IMR-90 (cell line): ENCODE results near the gene RIN1. TPM values are rescaled to one million over a fixed set of nuclear protein-coding genes. Genes with fewer than 3 reads are reported as not detected.

ENCODE experiments used
- ATAC-seq: fragments of 200-7000 bp; cut with Tn5 transposase; 2 replicates; pipeline ENCODE4 v1.9.1; 2020; ENCODE audit warnings: low read depth, mild to moderate bottlenecking, moderate library complexity
- BruUV-seq: library from RNA; stranded (reverse); fragments of 400-500 nt; replicated peaks from 2 replicates; lab custom pipeline; 2021; lab: Mats Ljungman, UMichigan
- CTCF ChIA-PET: fragments of 300-600 bp; formaldehyde crosslinking; extraction: SDS; loops from one replicate; lab custom pipeline; 2021; ENCODE audit warnings: antibody characterized with exemption; lab: Yijun Ruan, JAX
- POLR2A ChIA-PET: fragments of 300-600 bp; sonication (Branson Sonifier 250); formaldehyde crosslinking; loops from one replicate; lab custom pipeline; 2022; ENCODE audit warnings: antibody characterized with exemption; ENCODE audit not compliant: unreplicated experiment; lab: Charles Lee
- DNase-seq: peaks from one replicate; pipeline ENCODE4 v3.0.0; 2013
- H2AFZ ChIP-seq: replicated peaks from 2 replicates; pipeline ENCODE3; 2013; ENCODE audit warnings: low read length, mild to moderate bottlenecking; ENCODE audit not compliant: poor library complexity
- H2AK5ac ChIP-seq: 2 replicates; pipeline ENCODE4 v1.6.1; 2013; ENCODE audit warnings: low read depth, low read length, inconsistent platforms
- H2AK9ac ChIP-seq: replicated peaks from 2 replicates; pipeline ENCODE3; 2013; ENCODE audit warnings: mild to moderate bottlenecking, low read depth, low read length, moderate library complexity; ENCODE audit not compliant: poor library complexity
- H2BK120ac ChIP-seq: 2 replicates; pipeline ENCODE4 v1.6.1; 2013; ENCODE audit warnings: low read depth, low read length, inconsistent platforms
- H2BK15ac ChIP-seq: 3 replicates; pipeline ENCODE4 v1.6.1; 2013; ENCODE audit warnings: low read depth, low read length, inconsistent platforms
- H2BK20ac ChIP-seq: 2 replicates; pipeline ENCODE4 v1.6.1; 2013; ENCODE audit warnings: low read depth, mild to moderate bottlenecking, inconsistent platforms, low read length, moderate library complexity
- H2BK5ac ChIP-seq: 2 replicates; pipeline ENCODE4 v1.6.1; 2013; ENCODE audit warnings: mild to moderate bottlenecking, low read depth, low read length, inconsistent platforms; ENCODE audit not compliant: poor library complexity, severe bottlenecking
- H3K14ac ChIP-seq: replicated peaks from 2 replicates; pipeline ENCODE4 v1.6.1; 2013; ENCODE audit warnings: low read depth, low read length, inconsistent platforms
- H3K18ac ChIP-seq: 2 replicates; pipeline ENCODE4 v1.6.1; 2013; ENCODE audit warnings: low read depth, low read length, control low read depth
- H3K23ac ChIP-seq: 2 replicates; pipeline ENCODE4 v1.6.1; 2013; ENCODE audit warnings: low read depth, low read length, inconsistent platforms
- H3K27ac ChIP-seq: 2 replicates; pipeline ENCODE4 v1.5.1; 2013; ENCODE audit warnings: mild to moderate bottlenecking, control low read depth, low read length; ENCODE audit not compliant: insufficient read depth
- H3K27me3 ChIP-seq: 2 replicates; pipeline ENCODE4 v1.6.1; 2013; ENCODE audit warnings: low read length; ENCODE audit not compliant: control insufficient read depth, insufficient read depth
- H3K36me3 ChIP-seq: 2 replicates; pipeline ENCODE4 v1.6.1; 2013; ENCODE audit warnings: low read length, mixed read lengths; ENCODE audit not compliant: control insufficient read depth, insufficient read depth
- H3K4ac ChIP-seq: 2 replicates; pipeline ENCODE4 v1.6.1; 2013; ENCODE audit warnings: low read depth, low read length, inconsistent platforms
- H3K4me1 ChIP-seq: 2 replicates; pipeline ENCODE4 v1.6.1; 2013; ENCODE audit warnings: low read length, mixed read lengths; ENCODE audit not compliant: control insufficient read depth, insufficient read depth
- H3K4me2 ChIP-seq: 2 replicates; pipeline ENCODE4 v1.6.1; 2013; ENCODE audit warnings: low read depth, mild to moderate bottlenecking, control low read depth, low read length, moderate library complexity
- H3K4me3 ChIP-seq: 2 replicates; pipeline ENCODE4 v1.5.1; 2013; ENCODE audit warnings: low read depth, mild to moderate bottlenecking, control low read depth, low read length, moderate library complexity; ENCODE audit not compliant: insufficient read depth
- H3K56ac ChIP-seq: 2 replicates; pipeline ENCODE4 v1.6.1; 2013; ENCODE audit warnings: low read length, inconsistent platforms; ENCODE audit not compliant: insufficient read depth; ENCODE audit errors: extremely low read depth
- H3K79me1 ChIP-seq, 2 experiments: 2 replicates each; pipeline ENCODE4 v1.6.1; 2013; ENCODE audit warnings: low read length in 2 of 2, inconsistent platforms in 1 of 2, low read depth in 1 of 2
- H3K9ac ChIP-seq: 2 replicates; pipeline ENCODE4 v1.6.1; 2013; ENCODE audit warnings: low read depth, low read length, control low read depth
- H3K9me1 ChIP-seq: 2 replicates; pipeline ENCODE4 v1.6.1; 2013; ENCODE audit warnings: low read length, inconsistent platforms; ENCODE audit not compliant: insufficient read depth
- H3K9me3 ChIP-seq: 2 replicates; pipeline ENCODE4 v1.6.1; 2013; ENCODE audit warnings: low read length; ENCODE audit not compliant: control insufficient read depth, insufficient read depth
- H4K20me1 ChIP-seq: 2 replicates; pipeline ENCODE4 v1.6.1; 2013; ENCODE audit warnings: low read length, inconsistent platforms; ENCODE audit not compliant: insufficient read depth
- H4K5ac ChIP-seq: 2 replicates; pipeline ENCODE4 v1.6.1; 2013; ENCODE audit warnings: mild to moderate bottlenecking, low read depth, low read length, control low read depth
- H4K8ac ChIP-seq, 2 experiments: 2 replicates each; pipeline ENCODE4 v1.6.1; 2013; ENCODE audit warnings: low read depth in 2 of 2, low read length in 2 of 2, control low read depth in 1 of 2, inconsistent platforms in 1 of 2
- H4K91ac ChIP-seq: 2 replicates; pipeline ENCODE4 v1.6.1; 2013; ENCODE audit warnings: low read depth, low read length, inconsistent platforms; ENCODE audit not compliant: insufficient read depth
- BHLHE40 ChIP-seq: fragments of 150-350 bp; IDR thresholded peaks from 2 replicates; pipeline ENCODE4 v1.6.1; 2016; ENCODE audit warnings: mild to moderate bottlenecking, low read depth, low read length
- CEBPB ChIP-seq: IDR thresholded peaks from 2 replicates; pipeline ENCODE4 v1.6.1; 2012; ENCODE audit warnings: low read depth, low read length, improper control_type of control experiment
- FOS ChIP-seq: fragments of 150-350 bp; IDR thresholded peaks from 2 replicates; pipeline ENCODE4 v1.6.1; 2016; ENCODE audit warnings: low read depth, low read length
- MAFK ChIP-seq: IDR thresholded peaks from 2 replicates; pipeline ENCODE4 v1.6.1; 2012; ENCODE audit warnings: low read depth, low read length, improper control_type of control experiment
- MAZ ChIP-seq: IDR thresholded peaks from 2 replicates; pipeline ENCODE4 v1.6.1; 2012; ENCODE audit warnings: low read depth, mild to moderate bottlenecking, low read length, improper control_type of control experiment, moderate library complexity, borderline replicate concordance
- MXI1 ChIP-seq: IDR thresholded peaks from 2 replicates; pipeline ENCODE4 v1.6.1; 2012; ENCODE audit warnings: low read depth, mild to moderate bottlenecking, low read length, moderate library complexity, borderline replicate concordance
- NFE2L2 ChIP-seq: fragments of 150-350 bp; IDR thresholded peaks from 2 replicates; pipeline ENCODE4 v1.6.1; 2016; ENCODE audit warnings: low read depth, mild to moderate bottlenecking, low read length
- RAD21 ChIP-seq: IDR thresholded peaks from 2 replicates; pipeline ENCODE4 v1.6.1; 2012; ENCODE audit warnings: low read length, improper control_type of control experiment
- RCOR1 ChIP-seq: IDR thresholded peaks from 2 replicates; pipeline ENCODE4 v1.6.1; 2012; ENCODE audit warnings: mild to moderate bottlenecking, low read length, improper control_type of control experiment; ENCODE audit not compliant: insufficient replicate concordance
- RFX5 ChIP-seq: IDR thresholded peaks from 2 replicates; pipeline ENCODE4 v1.8.0; 2012; ENCODE audit warnings: low read depth, mild to moderate bottlenecking, low read length, moderate library complexity
- WGBS, 2 experiments: methylation state at CpG; one replicate each; pipeline versions ENCODE4 v1.1.5 to v1.1.7; 2013; ENCODE audit warnings: missing lambda C conversion rate in 2 of 2; ENCODE audit not compliant: insufficient read length in 1 of 2; ENCODE audit errors: extremely low coverage in 2 of 2; 5-methylcytosine and 5-hydroxymethylcytosine counted together
- dilution Hi-C: fragments of 300-500 bp; cut with HindIII; formaldehyde crosslinking; loops from one replicate; pipeline ENCODE4 v1.14.3; 2018; ENCODE audit warnings: low sequenced_read_pairs; ENCODE audit not compliant: unreplicated experiment
- in situ Hi-C: fragments of 300-500 bp; cut with MboI; formaldehyde crosslinking; loops from 3 replicates; pipeline ENCODE4 v1.14.3; 2019; ENCODE audit warnings: low sequenced_read_pairs, inconsistent platforms, mixed read lengths
- intact Hi-C: fragments of 100-400 bp; cut with micrococcal nuclease; formaldehyde crosslinking; loops from 2 replicates; pipeline ENCODE4 v1.10.0; 2022
- polyA plus RNA-seq, 3 experiments: library from polyadenylated mRNA; depleted of rRNA; stranded (reverse); fragments of >200 nt; gene quantifications; 2 replicates each; pipeline ENCODE4 v1.2.3, GENCODE V29; 2012; ENCODE audit warnings: low replicate concordance in 1 of 3
- total RNA-seq: library from RNA; depleted of rRNA; stranded (reverse); fragments of >200 nt; gene quantifications from 2 replicates; pipeline ENCODE4 v1.2.3, GENCODE V29; 2012

Gene RIN1
- total and polyA plus RNA-seq, 2 of the 4 experiments (the other 2 are of a cell fraction), result 9.9 to 20.8 TPM

GRCh38 chr11:66311965-66312548 is 24.2 kb downstream of the RIN1 start (continued):
- TF ChIP-seq MXI1 (peak; percentile 22; the same call in 1 of the 2 replicates), MAZ (peak; percentile 11)

GRCh38 chr11:66311470-66311964 is 24.7 kb downstream of the RIN1 start:
- Histone ChIP-seq H4K20me1 (peaks cover 36% of the 10 kb centered on the region), H3K23ac (no peak overlapping the region), H3K4me3 (peak overlapping the region; percentile 63; the same call in 1 of the 2 replicates), H3K14ac (no peak overlapping the region), H3K36me3 (no peaks in the 10 kb centered on the region), H2AFZ (peak overlapping the region; percentile 38), H4K5ac (no peak overlapping the region), H3K27ac (no peak overlapping the region), H3K18ac (no peak overlapping the region), H3K27me3 (peaks cover 4% of the 10 kb centered on the region), H2BK20ac (no peak overlapping the region), H2AK5ac (0 out of 2 replicates have a peak overlapping the region, but pooled peaks have one; percentile 21), H3K56ac (no peak overlapping the region), H3K9ac (no peak overlapping the region), H2AK9ac (peak overlapping the region; percentile 20), H3K9me1 (no peaks in the 10 kb centered on the region), H4K91ac (no peak overlapping the region; the same call in 1 of the 2 replicates), H3K4me1 (peaks cover 14% of the 10 kb centered on the region), H2BK15ac (no peak overlapping the region; the same call in 2 of the 3 replicates), H3K4me2 (no peak overlapping the region; the same call in 1 of the 2 replicates), H2BK120ac (no peak overlapping the region), H2BK5ac (no peak overlapping the region), H3K79me1 (peaks cover 0 to 30% of the 10 kb centered on the region in 2 experiments; a peak in 2 of 4 replicates), H3K9me3 (no peaks in the 10 kb centered on the region), H4K8ac (peak overlapping the region in 1 of 2 experiments; percentile 48; a peak in 1 of 4 replicates), H3K4ac (no peak overlapping the region)
- in situ Hi-C loops (no loop called here), intact Hi-C loops (loop anchor here (1.0 kb wide), 1 partner anchor 75 kb away; no protein-coding TSS in a partner anchor), dilution Hi-C loops (no loop called here)
- BruUV-seq, result no TSS peak
- DNase-seq (no peak), ATAC-seq (no peak)
- 18% methylated on average over 12 of the region's 26 CpGs; no CpG with 5 or more reads in 1 of the 2 experiments for WGBS, 2 experiments
- ChIA-PET CTCF (interaction anchor here (0.5 to 2.4 kb wide), 13 partner anchors 11 to 123 kb away, joined by 3 to 17 read pairs (median 4); partner anchors contain the start of genes B4GAT1, BRMS1 and RIN1), POLR2A (interaction anchor here (0.7 to 2.9 kb wide), 5 partner anchors 16 to 486 kb away, joined by 3 to 23 read pairs (median 5); partner anchors contain the start of gene RIN1)
- TF ChIP-seq MAFK, result no peak
- no peak for TF ChIP-seq FOS
- TF ChIP-seq RFX5, result no peak
- TF ChIP-seq RCOR1, result no peak
- no peak for TF ChIP-seq NFE2L2
- no peak for TF ChIP-seq RAD21
- no peak for TF ChIP-seq MAZ
- no peak for TF ChIP-seq CEBPB
- no peak for TF ChIP-seq BHLHE40
